Peyer's patch (tissue), 4 donors: ENCODE data around the gene MED8.
A peak's percentile ranks its signal among the peaks of the same experiment; 100 is the strongest.

ENCODE experiments used
- POLR2A ChIP-seq, 2 donors: fragments of 450-650 bp; IDR thresholded peaks; one replicate each; pipeline ENCODE4 v1.5.1; 2017; ENCODE audit warnings: antibody characterized with exemption in 2 of 2, mild to moderate bottlenecking in 2 of 2, moderate library complexity in 2 of 2
- TF ChIP-seq, protein P1 (sequence below), 6 experiments: fragments of 450-650 bp in 4 of 6; fragments of 200-600 bp in 2 of 6; sonication (generic) in 1 of 6; IDR thresholded peaks; one replicate each; pipeline ENCODE4 v1.5.1; 2017 to 2019; ENCODE audit warnings: antibody characterized with exemption in 6 of 6, mild to moderate bottlenecking in 3 of 6, moderate library complexity in 1 of 6

DNA sequence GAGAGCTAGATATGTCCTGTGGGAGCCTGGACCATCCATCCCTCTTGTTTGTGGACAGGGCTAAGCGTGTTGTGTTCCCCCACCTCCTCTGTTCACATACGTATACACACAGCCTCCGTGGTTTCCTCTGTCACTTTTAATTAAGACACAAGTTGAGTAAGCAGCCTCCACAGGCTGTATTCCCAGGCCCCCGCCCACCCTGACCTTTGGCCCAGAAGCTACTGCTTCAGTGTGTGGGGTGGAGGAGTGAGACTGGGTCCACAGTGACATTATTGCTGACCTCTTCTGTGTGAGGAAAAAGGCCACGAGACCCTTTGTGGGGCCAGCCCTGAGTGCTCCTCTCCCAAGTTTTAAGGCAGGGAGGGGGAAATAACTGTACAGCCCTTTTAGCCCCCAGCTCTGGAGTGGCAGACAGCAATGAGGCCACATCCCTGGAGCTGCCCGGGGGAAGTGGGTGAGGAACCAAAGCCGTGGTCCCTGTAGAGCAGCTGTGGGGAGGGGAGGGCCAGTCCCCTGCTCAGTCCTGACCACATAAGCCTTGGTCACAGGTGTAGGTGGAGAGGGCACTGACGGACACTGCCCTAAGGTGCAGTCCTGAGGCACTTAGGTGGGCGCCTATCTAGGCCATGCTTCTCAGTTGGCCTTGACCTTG is 26.2 kb downstream of the MED8 start:
- TF ChIP-seq, protein P1, sequence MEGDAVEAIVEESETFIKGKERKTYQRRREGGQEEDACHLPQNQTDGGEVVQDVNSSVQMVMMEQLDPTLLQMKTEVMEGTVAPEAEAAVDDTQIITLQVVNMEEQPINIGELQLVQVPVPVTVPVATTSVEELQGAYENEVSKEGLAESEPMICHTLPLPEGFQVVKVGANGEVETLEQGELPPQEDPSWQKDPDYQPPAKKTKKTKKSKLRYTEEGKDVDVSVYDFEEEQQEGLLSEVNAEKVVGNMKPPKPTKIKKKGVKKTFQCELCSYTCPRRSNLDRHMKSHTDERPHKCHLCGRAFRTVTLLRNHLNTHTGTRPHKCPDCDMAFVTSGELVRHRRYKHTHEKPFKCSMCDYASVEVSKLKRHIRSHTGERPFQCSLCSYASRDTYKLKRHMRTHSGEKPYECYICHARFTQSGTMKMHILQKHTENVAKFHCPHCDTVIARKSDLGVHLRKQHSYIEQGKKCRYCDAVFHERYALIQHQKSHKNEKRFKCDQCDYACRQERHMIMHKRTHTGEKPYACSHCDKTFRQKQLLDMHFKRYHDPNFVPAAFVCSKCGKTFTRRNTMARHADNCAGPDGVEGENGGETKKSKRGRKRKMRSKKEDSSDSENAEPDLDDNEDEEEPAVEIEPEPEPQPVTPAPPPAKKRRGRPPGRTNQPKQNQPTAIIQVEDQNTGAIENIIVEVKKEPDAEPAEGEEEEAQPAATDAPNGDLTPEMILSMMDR (IDR thresholded peaks at IDR 0.05) = no peak
- peak in 1 of 2 donors; percentile 19 for TF ChIP-seq POLR2A (IDR thresholded peaks at IDR 0.05)
